Gastroesophageal sphincter (tissue), 4 donors: Measurements from ENCODE around the gene ARHGAP23. TPM values are rescaled to one million over a fixed set of nuclear protein-coding genes. Genes with fewer than 3 reads are reported as not detected.

ENCODE experiments used
- ATAC-seq: fragments of 150-250 bp; one replicate; pipeline ENCODE4 v1.9.1; 2016; ENCODE audit warnings: mild to moderate bottlenecking, moderate library complexity
- H3K27ac ChIP-seq, 4 donors: fragments of 200-600 bp; sonication (generic) in 3 of 4; 1 replicate in 3 of 4; 2 replicates in 1 of 4; pipeline ENCODE4 v1.5.1; 2016 to 2019
- H3K27me3 ChIP-seq: fragments of 200-600 bp; sonication (generic); one replicate; pipeline ENCODE4 v1.5.1; 2019
- H3K36me3 ChIP-seq, 2 donors: fragments of 200-600 bp; sonication (generic); one replicate each; pipeline ENCODE4 v1.5.1; 2019; ENCODE audit warnings: control low read depth in 1 of 2
- H3K4me1 ChIP-seq, 3 donors: fragments of 200-600 bp; sonication (generic); 1 replicate in 2 of 3; 2 replicates in 1 of 3; pipeline ENCODE4 v1.5.1; 2016 to 2019; ENCODE audit warnings: control low read depth in 2 of 3
- H3K4me3 ChIP-seq, 2 donors: fragments of 200-600 bp; sonication (generic); one replicate each; pipeline ENCODE4 v1.5.1; 2019; ENCODE audit warnings: mild to moderate bottlenecking in 1 of 2, moderate library complexity in 1 of 2
- H3K9me3 ChIP-seq, 3 donors: fragments of 200-600 bp; sonication (generic); one replicate each; pipeline ENCODE4 v1.5.1; 2017 to 2019; ENCODE audit warnings: control low read depth in 2 of 3
- EP300 ChIP-seq: sonication (generic); formaldehyde crosslinking; IDR thresholded peaks from one replicate; pipeline ENCODE4 v1.6.1; 2017; ENCODE audit warnings: antibody characterized with exemption, mild to moderate bottlenecking
- POLR2A ChIP-seq, 2 donors: fragments of 450-650 bp; IDR thresholded peaks; one replicate each; pipeline ENCODE4 v1.6.1; 2017; ENCODE audit warnings: antibody characterized with exemption in 2 of 2, mild to moderate bottlenecking in 2 of 2, moderate library complexity in 1 of 2
- POLR2AphosphoS5 ChIP-seq: sonication (generic); formaldehyde crosslinking; IDR thresholded peaks from one replicate; pipeline ENCODE4 v1.6.1; 2017; ENCODE audit warnings: antibody characterized with exemption
- WGBS, 2 donors: methylation state at CpG; one replicate each; pipeline ENCODE4 v1.1.5; 2018; ENCODE audit warnings: low coverage in 1 of 2; 5-methylcytosine and 5-hydroxymethylcytosine counted together
- total RNA-seq, 4 donors: library from RNA; depleted of rRNA; stranded (reverse); fragments of >200 nt; gene quantifications; one replicate each; pipeline ENCODE4 v1.1.0, GENCODE V29; 2016
- TF ChIP-seq, protein P1 (sequence below), 4 experiments: fragments of 200-600 bp in 2 of 4; fragments of 450-650 bp in 2 of 4; sonication (generic) in 1 of 4; IDR thresholded peaks; one replicate each; pipeline ENCODE4 v1.5.1; 2017 to 2019; ENCODE audit warnings: antibody characterized with exemption in 4 of 4, mild to moderate bottlenecking in 2 of 4, moderate library complexity in 2 of 4

Gene ARHGAP23
- total RNA-seq, 4 donors from 2014 or later, result 45.3 to 132 (median 82.8) TPM

DNA sequence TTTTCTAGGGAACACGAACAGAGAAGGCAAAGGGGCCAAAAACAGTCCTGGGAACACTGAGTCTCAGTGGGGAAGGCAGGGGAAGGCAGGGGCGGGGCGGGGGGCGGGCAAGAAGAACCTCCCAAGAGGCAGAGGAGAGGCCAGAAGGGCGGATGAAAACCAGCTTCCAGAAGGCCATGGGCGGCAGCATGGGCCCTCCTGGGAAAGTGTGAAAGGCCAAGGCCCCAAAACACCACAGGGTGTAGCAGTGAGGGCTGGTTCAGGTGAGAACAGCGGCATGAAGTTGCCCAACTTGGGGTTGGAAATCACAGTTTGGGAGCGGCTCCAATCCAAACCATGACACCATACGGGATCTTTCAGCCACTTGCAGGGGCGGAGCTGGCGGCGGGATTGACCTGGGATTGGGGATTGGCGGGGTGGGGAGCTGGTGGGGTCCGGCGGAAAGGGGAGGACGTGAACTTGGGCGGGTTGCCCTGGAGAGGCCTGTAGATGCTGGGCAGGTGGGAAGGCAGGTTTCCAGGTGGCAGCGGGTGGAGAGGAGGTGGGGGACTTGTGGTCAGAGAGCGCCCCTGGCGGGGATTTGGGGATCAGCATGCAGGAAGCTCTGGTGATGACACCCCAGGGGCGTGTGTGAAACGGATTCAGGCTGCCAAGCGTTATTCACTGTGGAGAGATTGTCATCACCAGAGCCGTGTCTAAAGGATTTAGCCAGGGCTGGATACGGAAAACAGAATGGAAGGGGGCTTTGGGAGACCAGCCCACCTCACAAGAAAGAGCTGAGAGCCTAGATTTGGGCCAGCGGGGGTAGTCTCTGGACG is 80.9 kb downstream of the ARHGAP23 start:
- H3K4me1 ChIP-seq, result peaks cover 0 to 36% (median 16%) of the 10 kb centered on the region in 3 donors
- TF ChIP-seq, protein P1, sequence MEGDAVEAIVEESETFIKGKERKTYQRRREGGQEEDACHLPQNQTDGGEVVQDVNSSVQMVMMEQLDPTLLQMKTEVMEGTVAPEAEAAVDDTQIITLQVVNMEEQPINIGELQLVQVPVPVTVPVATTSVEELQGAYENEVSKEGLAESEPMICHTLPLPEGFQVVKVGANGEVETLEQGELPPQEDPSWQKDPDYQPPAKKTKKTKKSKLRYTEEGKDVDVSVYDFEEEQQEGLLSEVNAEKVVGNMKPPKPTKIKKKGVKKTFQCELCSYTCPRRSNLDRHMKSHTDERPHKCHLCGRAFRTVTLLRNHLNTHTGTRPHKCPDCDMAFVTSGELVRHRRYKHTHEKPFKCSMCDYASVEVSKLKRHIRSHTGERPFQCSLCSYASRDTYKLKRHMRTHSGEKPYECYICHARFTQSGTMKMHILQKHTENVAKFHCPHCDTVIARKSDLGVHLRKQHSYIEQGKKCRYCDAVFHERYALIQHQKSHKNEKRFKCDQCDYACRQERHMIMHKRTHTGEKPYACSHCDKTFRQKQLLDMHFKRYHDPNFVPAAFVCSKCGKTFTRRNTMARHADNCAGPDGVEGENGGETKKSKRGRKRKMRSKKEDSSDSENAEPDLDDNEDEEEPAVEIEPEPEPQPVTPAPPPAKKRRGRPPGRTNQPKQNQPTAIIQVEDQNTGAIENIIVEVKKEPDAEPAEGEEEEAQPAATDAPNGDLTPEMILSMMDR (IDR thresholded peaks at IDR 0.05), result peak in 3 of 4 experiments; percentile 54 to 80 (median 73)
- no peak for TF ChIP-seq POLR2AphosphoS5
- 37 to 78% methylated on average over 5 to 10 of the region's 27 CpGs for WGBS, 2 donors
- peak overlapping the region in 1 of 2 donors; percentile 39 for H3K4me3 ChIP-seq
- H3K27me3 ChIP-seq, result no peaks in the 10 kb centered on the region
- peak overlapping the region in 2 of 4 donors; percentile 19 to 60 for H3K27ac ChIP-seq
- peak; percentile 72 for ATAC-seq
- H3K36me3 ChIP-seq, result peaks cover 0 to 39% of the 10 kb centered on the region in 2 donors
- H3K9me3 ChIP-seq, result no peaks in the 10 kb centered on the region

DNA sequence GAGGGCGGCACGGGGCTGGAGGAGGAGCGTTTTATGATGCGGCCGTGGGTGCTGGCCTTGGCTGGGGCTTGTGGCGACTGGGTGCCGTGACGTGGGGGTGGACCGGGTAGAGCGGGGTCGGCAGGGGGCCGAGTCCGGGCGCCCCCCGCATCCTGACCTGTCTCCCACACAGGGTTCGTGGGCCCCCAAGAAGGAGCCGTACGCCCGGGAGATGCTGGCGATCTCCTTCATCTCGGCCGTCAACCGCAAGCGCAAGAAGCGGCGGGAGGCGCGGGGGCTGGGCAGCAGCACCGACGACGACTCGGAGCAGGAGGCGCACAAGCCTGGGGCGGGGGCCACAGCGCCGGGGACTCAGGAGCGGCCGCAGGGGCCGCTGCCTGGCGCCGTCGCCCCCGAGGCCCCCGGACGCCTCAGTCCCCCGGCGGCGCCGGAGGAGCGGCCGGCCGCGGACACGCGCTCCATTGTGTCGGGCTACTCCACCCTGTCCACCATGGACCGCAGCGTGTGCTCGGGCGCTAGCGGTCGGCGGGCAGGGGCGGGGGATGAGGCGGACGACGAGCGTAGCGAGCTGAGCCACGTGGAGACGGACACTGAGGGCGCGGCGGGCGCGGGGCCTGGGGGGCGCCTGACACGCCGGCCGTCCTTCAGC is 81.6 kb downstream of the ARHGAP23 start:
- Histone ChIP-seq H3K27ac (peak overlapping the region in 2 of 4 donors; percentile 19 to 60), H3K36me3 (peaks cover 0 to 33% of the 10 kb centered on the region in 2 donors), H3K4me3 (peak overlapping the region in 1 of 2 donors; percentile 39), H3K4me1 (peaks cover 0 to 36% (median 16%) of the 10 kb centered on the region in 3 donors), H3K27me3 (no peaks in the 10 kb centered on the region), H3K9me3 (no peaks in the 10 kb centered on the region)
- ATAC-seq, result peak; percentile 39
- 60% methylated on average over 1 of the region's 80 CpGs; no CpG with 5 or more reads in 1 of the 2 donors for WGBS, 2 donors
- TF ChIP-seq, protein P1 (IDR thresholded peaks at IDR 0.05), result no peak
- no peak for TF ChIP-seq POLR2AphosphoS5
- TF ChIP-seq POLR2A (IDR thresholded peaks at IDR 0.05), result no peak
- no peak for TF ChIP-seq EP300

DNA sequence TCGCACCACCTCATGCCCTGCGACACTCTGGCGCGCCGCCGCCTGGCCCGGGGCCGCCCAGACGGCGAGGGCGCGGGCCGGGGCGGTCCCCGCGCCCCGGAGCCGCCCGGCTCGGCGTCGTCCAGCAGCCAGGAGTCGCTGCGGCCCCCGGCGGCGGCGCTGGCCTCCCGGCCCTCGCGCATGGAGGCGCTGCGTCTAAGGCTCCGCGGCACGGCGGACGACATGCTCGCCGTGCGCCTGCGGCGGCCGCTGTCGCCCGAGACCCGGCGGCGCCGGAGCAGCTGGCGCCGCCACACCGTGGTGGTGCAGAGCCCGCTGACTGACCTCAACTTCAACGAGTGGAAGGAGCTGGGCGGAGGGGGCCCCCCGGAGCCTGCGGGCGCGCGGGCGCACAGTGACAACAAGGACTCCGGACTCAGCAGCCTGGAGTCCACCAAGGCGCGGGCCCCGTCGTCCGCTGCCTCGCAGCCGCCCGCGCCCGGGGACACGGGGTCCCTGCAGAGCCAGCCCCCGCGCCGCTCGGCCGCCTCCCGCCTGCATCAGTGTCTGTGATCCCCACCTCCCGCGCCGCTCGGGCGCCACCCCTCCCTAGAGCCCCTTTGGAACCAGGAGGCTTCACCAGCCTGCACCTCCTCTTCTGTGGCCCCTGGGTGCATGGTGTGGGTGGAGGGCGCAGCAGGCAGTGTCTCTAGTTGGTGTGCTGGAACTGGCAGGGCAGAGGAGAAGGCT is 82.3 kb downstream of the ARHGAP23 start:
- no peaks in the 10 kb centered on the region for H3K9me3 ChIP-seq
- peaks cover 0 to 26% of the 10 kb centered on the region in 2 donors for H3K36me3 ChIP-seq
- H3K27ac ChIP-seq, result peak overlapping the region in 1 of 4 donors; percentile 60
- ATAC-seq, result peak; percentile 59
- H3K4me1 ChIP-seq, result peaks cover 0 to 36% (median 16%) of the 10 kb centered on the region in 3 donors
- WGBS, 2 donors, result no CpG with 5 or more reads among the region's 86 CpGs
- TF ChIP-seq POLR2AphosphoS5, result no peak
- TF ChIP-seq, protein P1 (IDR thresholded peaks at IDR 0.05), result peak in 1 of 4 experiments; percentile 33
- H3K27me3 ChIP-seq, result no peaks in the 10 kb centered on the region
- H3K4me3 ChIP-seq, result peak overlapping the region in 1 of 2 donors; percentile 39

DNA sequence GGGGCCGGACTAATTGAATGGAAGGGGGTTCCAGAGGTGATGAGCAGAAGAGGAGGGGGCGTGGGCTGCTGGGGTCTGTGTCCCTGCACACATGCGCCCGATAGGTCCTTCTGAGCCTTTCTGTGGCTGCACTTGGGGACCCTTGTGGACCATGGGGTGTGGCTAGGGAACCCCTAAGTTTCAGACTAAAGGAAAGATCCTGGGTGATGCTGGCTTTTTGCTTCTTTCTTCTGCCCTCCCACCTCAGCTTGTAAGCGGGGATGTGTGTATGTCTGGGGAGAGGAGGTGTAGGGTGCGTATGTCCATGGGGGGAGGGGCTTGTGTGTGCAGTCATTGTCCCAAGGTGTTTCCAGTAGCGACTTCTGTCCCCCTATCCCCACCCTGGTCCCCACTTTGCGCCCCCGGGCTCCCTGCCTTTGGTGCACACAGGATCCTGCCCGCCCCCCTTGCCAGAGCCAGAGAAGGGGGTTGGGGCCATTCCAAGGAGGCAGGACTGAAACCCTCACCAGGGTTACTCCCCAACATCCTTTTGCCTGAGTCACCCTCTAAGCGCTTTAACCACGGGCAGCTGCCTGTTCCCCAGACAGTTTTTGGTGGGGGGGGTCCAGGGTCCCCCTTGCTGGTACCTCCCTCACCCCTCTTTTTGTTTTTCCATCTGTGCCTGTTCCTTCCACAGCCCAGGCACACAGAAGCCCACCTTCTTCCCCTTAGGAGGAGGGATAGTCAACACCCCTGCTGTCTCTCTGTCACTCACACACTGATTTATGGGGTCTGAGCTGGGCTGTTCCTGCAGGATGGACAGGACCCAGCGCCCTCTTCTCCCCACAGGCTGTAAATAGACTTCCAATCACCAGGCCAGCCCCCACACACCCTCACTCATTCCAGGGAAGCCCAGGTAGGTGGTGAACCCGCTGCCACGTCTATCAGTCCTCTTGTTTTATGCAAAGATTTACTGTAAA is 83.2 kb downstream of the ARHGAP23 start:
- no peak overlapping the region for H3K27ac ChIP-seq
- 70 to 86% methylated on average over 2 to 10 of the region's 15 CpGs for WGBS, 2 donors
- ATAC-seq, result no peak
- H3K4me1 ChIP-seq, result peaks cover 0 to 36% (median 16%) of the 10 kb centered on the region in 3 donors
- no peaks in the 10 kb centered on the region for H3K9me3 ChIP-seq
- H3K36me3 ChIP-seq, result peaks cover 0 to 17% of the 10 kb centered on the region in 2 donors
- no peaks in the 10 kb centered on the region for H3K27me3 ChIP-seq
- TF ChIP-seq EP300 (no peak), POLR2A (IDR thresholded peaks at IDR 0.05) (no peak), POLR2AphosphoS5 (no peak)
- TF ChIP-seq, protein P1 (IDR thresholded peaks at IDR 0.05), result no peak
- peak overlapping the region in 1 of 2 donors; percentile 39 for H3K4me3 ChIP-seq
